GM19372 (cell line): Measurements from ENCODE around the gene CPHXL2.
A peak's percentile ranks its signal among the peaks of the same experiment; 100 is the strongest.

Experiments used
- ATAC-seq: cut with Tn5 transposase; IDR thresholded peaks from one replicate; pipeline ENCODE4 v1.9.1; 2021; ENCODE audit warnings: mild to moderate bottlenecking, low read depth, moderate library complexity; ENCODE audit not compliant: unreplicated experiment

Gene CPHXL2

GRCh38 chr16:75676909-75677308 is at the start of gene CPHXL2:
TSS of gene CPHXL2 (minus strand) at chr16:75677009. CDS start at chr16:75676999, 10 bp downstream.
- no peak for ATAC-seq

- no peak for ATAC-seq
These were observed 49.6 kb upstream of the CPHXL2 start, which contains the start of gene CPHXL for GRCh38 chr16:75726390-75726789. TSS of gene CPHXL (minus strand) at chr16:75726490. CDS start at chr16:75726442, 48 bp downstream.

GRCh38 chr16:75718452-75718851 is 41.6 kb upstream of the CPHXL2 start:
- no peak for ATAC-seq

GRCh38 chr16:75714661-75715060 is 37.9 kb upstream of the CPHXL2 start:
- no peak for ATAC-seq

GRCh38 chr16:75710344-75710743 is 33.5 kb upstream of the CPHXL2 start:
- ATAC-seq: no peak

GRCh38 chr16:75703306-75703705 is 26.5 kb upstream of the CPHXL2 start:
- no peak for ATAC-seq

- no peak for ATAC-seq
These were observed 25.4 kb upstream of the CPHXL2 start for GRCh38 chr16:75702242-75702641.

- no peak for ATAC-seq
These were observed 24.6 kb upstream of the CPHXL2 start, which contains the start of gene DUXB for GRCh38 chr16:75701361-75701760. TSS of gene DUXB (minus strand) at chr16:75701461. CDS start at chr16:75701418, 43 bp downstream.

- no peak for ATAC-seq
These were observed 20.8 kb upstream of the CPHXL2 start for GRCh38 chr16:75697571-75697970.

GRCh38 chr16:75695708-75696107 is 18.9 kb upstream of the CPHXL2 start:
- no peak for ATAC-seq

- no peak for ATAC-seq
These were observed 10.6 kb upstream of the CPHXL2 start for GRCh38 chr16:75687361-75687760.

- ATAC-seq: no peak
These were observed 5.5 kb upstream of the CPHXL2 start for GRCh38 chr16:75682308-75682707.

- no peak for ATAC-seq
These were observed 2.6 kb upstream of the CPHXL2 start for GRCh38 chr16:75679366-75679765.

GRCh38 chr16:75667503-75667902 is 9.3 kb downstream of the CPHXL2 start:
- no peak for ATAC-seq

- no peak for ATAC-seq
These were observed 16.0 kb downstream of the CPHXL2 start for GRCh38 chr16:75660726-75661302.

- ATAC-seq: no peak
These were observed 16.5 kb downstream of the CPHXL2 start for GRCh38 chr16:75660321-75660720.

GRCh38 chr16:75658175-75658574 is 18.6 kb downstream of the CPHXL2 start:
- no peak for ATAC-seq

GRCh38 chr16:75653922-75654321 is 22.9 kb downstream of the CPHXL2 start:
- ATAC-seq: no peak

- peak; percentile 23 for ATAC-seq
These were observed 28.3 kb downstream of the CPHXL2 start for GRCh38 chr16:75648265-75649076.

GRCh38 chr16:75647492-75648264 is 29.1 kb downstream of the CPHXL2 start, which contains the start of the genes KARS1 and TERF2IP:
TSS of gene KARS1 (minus strand) at chr16:75647665. CDS start at chr16:75647639, 26 bp downstream.
TSS of gene TERF2IP (plus strand) at chr16:75647773. CDS start at chr16:75647883, 110 bp downstream.
- ATAC-seq: peak; percentile 83

- ATAC-seq: peak; percentile 19
These were observed 29.7 kb downstream of the CPHXL2 start for GRCh38 chr16:75647112-75647491.
